Muscle layer of colon (tissue), 2 donors: Measurements from ENCODE around the gene KCNJ18.
"Not testable (repeated sequence)": the region's sequence is repeated elsewhere in the genome, so short reads cannot be mapped to it uniquely, and the experiment has no call there.

ENCODE experiments used
- H3K27ac ChIP-seq: one replicate; pipeline ENCODE4 v1.7.0; 2013; ENCODE audit warnings: low read depth, mild to moderate bottlenecking, low read length, moderate library complexity
- H3K27me3 ChIP-seq, 2 donors: one replicate each; pipeline ENCODE4 v1.7.0; 2013; ENCODE audit warnings: low read length in 2 of 2, mild to moderate bottlenecking in 2 of 2; ENCODE audit not compliant: insufficient read depth in 2 of 2, control insufficient read depth in 1 of 2
- H3K36me3 ChIP-seq: one replicate; pipeline ENCODE4 v1.7.0; 2013; ENCODE audit warnings: mild to moderate bottlenecking, low read length; ENCODE audit not compliant: insufficient read depth
- H3K4me1 ChIP-seq: one replicate; pipeline ENCODE4 v1.7.0; 2013; ENCODE audit warnings: mild to moderate bottlenecking, low read length; ENCODE audit not compliant: insufficient read depth
- H3K4me3 ChIP-seq, 2 donors: one replicate each; pipeline ENCODE4 v1.7.0; 2013; ENCODE audit warnings: low read length in 2 of 2, low read depth in 1 of 2, mild to moderate bottlenecking in 1 of 2, moderate library complexity in 1 of 2
- H3K9ac ChIP-seq: one replicate; pipeline ENCODE4 v1.7.0; 2013; ENCODE audit warnings: low read length
- H3K9me3 ChIP-seq: one replicate; pipeline ENCODE4 v1.7.0; 2013; ENCODE audit warnings: mild to moderate bottlenecking, low read length
- donor health status: abdominal sarcoma.
- donor health status: Adenocarcinoma of cecum.

The KCNJ18 gene

DNA sequence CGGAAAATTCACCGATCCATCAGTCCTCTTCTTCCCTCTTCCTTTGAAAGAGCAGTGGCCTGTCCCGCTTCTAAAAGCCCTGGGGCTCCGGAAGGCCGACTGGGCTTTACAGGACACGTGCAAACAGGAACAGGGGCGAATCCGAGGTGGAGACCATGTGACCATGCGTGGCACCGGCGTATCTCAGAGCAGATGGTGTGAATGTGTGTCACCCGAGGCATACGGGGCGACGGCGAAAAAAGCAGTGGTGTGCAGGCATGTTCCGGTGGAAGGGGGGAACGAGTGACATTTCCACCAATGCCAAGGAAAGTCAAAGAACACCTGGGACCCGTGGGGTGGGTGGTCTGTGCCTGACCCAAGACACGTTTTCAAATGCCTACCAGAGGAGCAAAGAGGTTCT lies 10.7 kb upstream of the KCNJ18 start:
- not testable (repeated sequence) for H3K9me3 ChIP-seq, H3K36me3 ChIP-seq, H3K27ac ChIP-seq, H3K27me3 ChIP-seq, H3K9ac ChIP-seq, H3K4me3 ChIP-seq, H3K4me1 ChIP-seq

DNA sequence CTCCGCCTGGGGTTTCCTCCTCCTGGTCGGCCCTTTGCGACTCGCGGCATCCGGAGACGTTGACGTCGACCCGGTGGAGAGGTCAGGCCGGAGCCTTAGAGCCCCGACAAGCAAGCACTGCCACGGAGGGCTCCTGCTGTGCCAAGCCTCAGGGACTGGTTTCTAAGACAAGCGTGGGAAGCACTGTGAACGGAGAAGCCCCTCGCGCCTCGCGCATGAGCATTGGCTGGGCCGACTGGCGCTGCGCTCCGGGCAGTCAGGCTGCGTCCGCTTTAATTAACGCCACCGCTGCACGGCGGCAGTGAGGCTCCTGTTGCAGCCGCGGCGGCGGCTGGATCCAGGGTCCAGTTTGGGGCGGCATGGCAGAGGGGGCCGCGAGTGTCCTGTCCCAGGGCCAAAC lies 10.2 kb upstream of the KCNJ18 start:
- H3K4me3 ChIP-seq, H3K36me3 ChIP-seq, H3K4me1 ChIP-seq, H3K27ac ChIP-seq, H3K27me3 ChIP-seq, H3K9me3 ChIP-seq, H3K9ac ChIP-seq: not testable (repeated sequence)

DNA sequence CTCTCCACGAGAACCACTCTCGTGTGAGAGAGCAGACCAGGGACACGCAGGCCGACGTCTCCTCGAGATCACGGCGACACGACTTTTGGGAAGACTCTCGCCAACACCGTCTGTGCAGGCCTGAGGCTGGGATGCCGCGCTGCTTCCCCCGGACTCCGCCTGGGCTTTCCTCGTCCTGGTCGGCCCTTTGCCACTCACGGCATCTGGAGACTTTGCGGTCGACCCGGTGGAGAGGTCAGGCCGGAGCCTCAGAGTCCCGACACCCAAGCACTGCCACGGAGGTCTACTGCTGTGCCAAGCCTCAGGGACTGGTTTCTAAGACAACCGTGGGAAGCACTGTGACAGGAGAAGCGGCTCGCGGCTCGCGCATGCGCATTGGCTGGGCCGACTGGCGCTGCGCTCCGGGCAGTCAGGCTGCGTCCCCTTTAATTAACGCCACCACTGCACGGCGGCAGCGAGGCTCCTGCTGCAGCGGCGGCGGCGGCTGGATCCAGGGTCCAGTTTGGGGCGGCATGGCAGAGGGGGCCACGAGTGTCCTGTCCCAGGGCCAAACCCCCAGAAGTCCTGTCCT lies 9.1 kb upstream of the KCNJ18 start:
- H3K4me1 ChIP-seq, H3K4me3 ChIP-seq, H3K27ac ChIP-seq, H3K27me3 ChIP-seq, H3K9me3 ChIP-seq, H3K9ac ChIP-seq, H3K36me3 ChIP-seq: not testable (repeated sequence)

DNA sequence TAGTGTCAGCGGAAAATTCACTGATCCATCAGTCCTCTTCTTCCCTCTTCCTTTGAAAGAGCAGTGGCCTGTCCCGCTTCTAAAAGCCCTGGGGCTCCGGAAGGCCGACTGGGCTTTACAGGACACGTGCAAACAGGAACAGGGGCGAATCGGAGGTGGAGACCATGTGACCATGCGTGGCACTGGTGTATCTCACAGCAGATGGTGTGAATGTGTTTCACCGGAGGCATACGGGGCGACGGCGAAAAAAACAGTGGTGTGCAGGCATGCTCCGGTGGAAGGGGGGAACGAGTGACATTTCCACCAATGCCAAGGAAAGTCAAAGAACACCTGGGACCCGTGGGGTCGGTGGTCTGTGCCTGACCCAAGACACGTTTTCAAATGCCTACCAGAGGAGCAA lies 8.4 kb upstream of the KCNJ18 start:
- H3K27ac ChIP-seq, H3K9me3 ChIP-seq, H3K27me3 ChIP-seq, H3K9ac ChIP-seq, H3K4me3 ChIP-seq, H3K4me1 ChIP-seq, H3K36me3 ChIP-seq: not testable (repeated sequence)

DNA sequence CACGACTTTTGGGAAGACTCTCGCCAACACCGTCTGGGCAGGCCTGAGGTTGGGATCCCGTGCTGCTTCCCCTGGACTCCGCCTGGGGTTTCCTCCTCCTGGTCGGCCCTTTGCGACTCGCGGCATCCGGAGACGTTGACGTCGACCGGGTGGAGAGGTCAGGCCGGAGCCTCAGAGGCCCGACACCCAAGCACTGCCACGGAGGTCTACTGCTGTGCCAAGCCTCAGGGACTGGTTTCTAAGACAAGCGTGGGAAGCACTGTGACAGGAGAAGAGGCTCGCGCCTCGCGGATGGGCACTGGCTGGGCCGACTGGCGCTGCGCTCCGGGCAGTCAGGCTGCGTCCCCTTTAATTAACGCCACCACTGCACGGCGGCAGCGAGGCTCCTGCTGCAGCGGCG lies 7.9 kb upstream of the KCNJ18 start:
- not testable (repeated sequence) for H3K27ac ChIP-seq, H3K9ac ChIP-seq, H3K4me3 ChIP-seq, H3K27me3 ChIP-seq, H3K4me1 ChIP-seq, H3K9me3 ChIP-seq, H3K36me3 ChIP-seq

DNA sequence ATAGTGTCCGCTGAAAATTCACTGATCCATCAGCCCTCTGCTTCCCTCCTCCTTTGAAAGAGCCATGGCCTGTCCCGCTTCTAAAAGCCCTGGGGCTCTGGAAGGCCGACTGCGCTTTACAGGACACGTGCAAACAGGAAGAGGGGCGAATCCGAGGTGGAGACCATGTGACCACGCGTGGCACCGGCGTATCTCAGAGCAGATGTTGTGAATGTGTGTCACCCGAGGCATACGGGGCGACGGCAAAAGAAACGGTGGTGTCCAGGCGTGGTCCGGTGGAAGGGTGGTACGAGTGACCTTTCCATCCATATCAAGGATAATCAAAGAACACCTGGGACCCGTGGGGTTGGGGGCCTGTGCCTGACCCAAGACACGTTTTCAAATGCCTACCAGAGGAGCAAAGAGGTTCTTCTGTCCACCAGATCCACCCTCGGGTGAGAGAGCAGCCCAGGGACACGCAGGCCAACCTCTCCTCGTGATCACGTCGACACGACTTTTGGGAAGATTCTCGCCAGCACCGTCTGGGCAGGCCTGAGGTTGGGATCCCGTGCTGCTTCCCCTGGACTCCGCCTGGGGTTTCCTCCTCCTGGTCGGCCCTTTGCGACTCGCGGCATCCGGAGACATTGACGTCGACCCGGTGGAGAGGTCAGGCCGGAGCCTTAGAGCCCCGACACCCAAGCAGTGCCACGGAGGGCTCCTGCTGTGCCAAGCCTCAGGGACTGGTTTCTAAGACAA lies 7.1 kb upstream of the KCNJ18 start:
- H3K9me3 ChIP-seq, H3K9ac ChIP-seq, H3K36me3 ChIP-seq, H3K27me3 ChIP-seq, H3K4me1 ChIP-seq, H3K4me3 ChIP-seq, H3K27ac ChIP-seq: not testable (repeated sequence)

DNA sequence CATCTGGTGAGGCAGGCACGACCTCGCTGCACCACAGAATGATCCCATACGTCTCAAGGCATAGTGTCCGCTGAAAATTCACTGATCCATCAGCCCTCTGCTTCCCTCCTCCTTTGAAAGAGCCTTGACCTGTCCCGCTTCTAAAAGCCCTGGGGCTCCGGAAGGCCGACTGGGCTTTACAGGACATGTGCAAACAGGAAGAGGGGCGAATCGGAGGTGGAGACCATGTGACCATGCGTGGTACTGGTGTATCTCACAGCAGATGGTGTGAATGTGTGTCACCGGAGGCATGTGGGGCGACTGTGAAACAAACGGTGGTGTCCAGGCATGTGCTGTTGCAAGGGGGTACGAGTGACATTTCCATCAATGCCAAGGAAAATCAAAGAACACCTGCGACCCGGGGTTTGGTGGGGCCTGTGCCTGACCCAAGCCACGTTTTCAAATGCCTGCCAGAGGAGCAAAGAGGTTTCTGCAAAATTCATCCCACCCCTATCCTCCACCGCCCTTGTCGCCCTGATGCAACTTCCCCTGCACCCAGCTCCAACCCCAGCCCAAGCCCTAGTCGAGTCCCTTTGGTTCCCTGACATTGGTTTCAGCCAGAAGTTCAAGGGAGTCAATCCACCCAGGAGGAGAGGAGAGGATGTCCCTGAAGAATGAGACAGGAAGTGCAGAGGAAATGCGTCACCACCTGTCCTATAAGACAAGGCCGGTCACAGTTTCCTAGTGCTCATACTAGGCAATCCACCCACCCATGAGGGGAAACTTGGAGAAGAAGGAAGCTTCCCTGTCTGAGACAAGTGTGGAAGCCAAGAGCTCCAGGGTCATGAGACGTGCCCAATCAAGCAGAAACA lies 5.9 kb upstream of the KCNJ18 start:
- Histone ChIP-seq H3K27me3 (no peaks in the 10 kb centered on the region), H3K9ac (no peak overlapping the region), H3K27ac (no peak overlapping the region), H3K4me1 (no peaks in the 10 kb centered on the region), H3K36me3 (no peaks in the 10 kb centered on the region), H3K9me3 (no peaks in the 10 kb centered on the region), H3K4me3 (no peak overlapping the region)

DNA sequence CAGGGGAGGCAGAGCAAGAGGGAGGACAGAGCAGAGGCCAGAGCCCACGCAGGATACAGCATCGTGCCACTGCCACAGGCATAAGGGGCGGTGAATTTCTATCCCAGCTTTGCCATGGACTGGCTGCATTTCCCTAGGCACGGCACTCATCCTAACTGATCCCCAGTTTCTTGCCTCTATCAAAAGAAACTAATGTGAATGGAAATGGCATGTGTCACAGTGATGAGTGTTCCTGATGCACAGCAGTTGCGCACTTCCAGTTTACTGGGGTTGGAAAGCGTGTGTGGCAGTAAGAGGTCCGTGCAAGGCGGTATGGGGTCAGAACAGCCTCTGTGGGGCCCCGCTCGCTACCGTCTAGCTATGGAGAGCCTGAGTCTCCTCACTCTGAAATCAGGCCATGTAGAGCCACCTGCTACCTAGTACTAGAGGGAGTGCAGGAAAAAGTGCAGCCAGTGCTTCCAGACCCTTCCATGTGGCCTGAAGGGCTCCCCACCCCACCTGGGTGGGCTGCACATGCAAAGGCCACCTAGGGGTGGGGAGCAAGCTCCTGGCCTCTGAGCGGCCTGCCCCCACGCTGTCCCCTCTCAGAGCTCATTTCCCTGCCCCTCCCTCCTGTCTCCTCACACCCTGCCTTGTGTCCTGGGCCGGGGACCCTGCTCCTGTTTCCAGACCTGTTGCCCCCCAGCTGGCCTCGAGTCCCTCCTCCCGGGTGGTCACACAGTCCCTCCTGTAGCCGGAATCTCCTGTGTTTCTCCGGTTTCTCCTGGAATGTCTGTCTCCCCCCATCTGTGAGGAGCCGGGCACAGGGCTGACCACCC lies 5.0 kb upstream of the KCNJ18 start:
- Histone ChIP-seq H3K36me3 (no peaks in the 10 kb centered on the region), H3K9me3 (no peaks in the 10 kb centered on the region), H3K4me1 (no peaks in the 10 kb centered on the region), H3K27ac (no peak overlapping the region), H3K4me3 (no peak overlapping the region), H3K9ac (no peak overlapping the region), H3K27me3 (no peaks in the 10 kb centered on the region)

DNA sequence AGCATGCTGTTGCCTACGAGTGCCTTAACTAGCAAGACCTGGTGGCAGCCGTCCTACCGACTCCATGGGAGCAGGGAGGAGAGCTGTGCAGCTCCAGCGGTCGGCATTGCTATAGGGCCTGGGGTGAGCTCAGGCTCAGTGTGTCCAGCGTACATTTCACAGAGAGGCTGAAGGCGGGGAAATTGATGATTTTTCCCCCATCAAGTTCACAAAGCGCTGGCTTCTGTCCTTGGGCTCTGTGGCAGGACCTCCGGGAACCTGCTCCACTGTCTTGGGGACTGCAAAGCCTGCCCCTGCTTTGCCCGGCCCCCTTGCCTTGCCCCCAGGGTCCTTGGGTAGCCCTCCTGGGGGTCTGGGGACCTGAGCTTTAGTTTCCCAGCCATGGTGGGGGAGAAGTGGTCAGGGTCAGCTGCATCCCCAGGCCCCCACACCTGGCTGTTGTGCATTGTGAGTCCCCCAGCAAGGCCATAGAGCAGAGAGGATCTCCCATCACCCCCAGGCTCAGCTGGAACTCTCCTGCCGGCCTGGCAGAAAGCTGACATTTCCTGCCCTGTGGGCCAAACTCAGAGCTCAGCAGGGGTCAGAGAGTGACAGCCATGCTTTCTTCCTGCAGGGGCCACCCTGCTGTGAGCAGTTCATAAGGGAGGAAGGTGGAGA lies 3.9 kb upstream of the KCNJ18 start:
- Histone ChIP-seq H3K9ac (no peak overlapping the region), H3K9me3 (no peaks in the 10 kb centered on the region), H3K4me1 (no peaks in the 10 kb centered on the region), H3K36me3 (no peaks in the 10 kb centered on the region), H3K4me3 (no peak overlapping the region), H3K27me3 (no peaks in the 10 kb centered on the region), H3K27ac (no peak overlapping the region)

DNA sequence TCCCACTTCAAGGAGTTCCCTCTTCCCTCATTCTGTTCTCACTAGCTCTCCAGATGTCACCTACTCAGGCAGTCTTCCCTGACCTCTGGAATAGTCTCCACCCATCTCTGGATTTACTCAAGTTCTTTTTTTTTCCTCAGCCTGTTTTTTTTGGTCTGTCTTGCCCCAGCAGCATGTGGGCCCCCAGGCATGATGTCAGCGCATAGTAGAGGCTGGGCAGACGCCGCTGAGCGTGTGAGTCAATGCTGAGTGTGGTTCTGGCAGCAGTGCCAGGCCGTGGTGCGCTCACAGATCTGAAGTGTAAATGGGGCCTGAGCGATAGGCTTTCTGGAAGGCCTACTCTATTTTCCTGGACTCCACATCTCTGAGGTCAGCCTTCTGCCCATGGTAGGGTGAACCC lies 2.7 kb upstream of the KCNJ18 start:
- no peaks in the 10 kb centered on the region for H3K9me3 ChIP-seq
- H3K36me3 ChIP-seq: no peaks in the 10 kb centered on the region
- H3K9ac ChIP-seq: no peak overlapping the region
- no peak overlapping the region for H3K4me3 ChIP-seq
- H3K4me1 ChIP-seq: no peaks in the 10 kb centered on the region
- H3K27ac ChIP-seq: no peak overlapping the region
- no peaks in the 10 kb centered on the region for H3K27me3 ChIP-seq

DNA sequence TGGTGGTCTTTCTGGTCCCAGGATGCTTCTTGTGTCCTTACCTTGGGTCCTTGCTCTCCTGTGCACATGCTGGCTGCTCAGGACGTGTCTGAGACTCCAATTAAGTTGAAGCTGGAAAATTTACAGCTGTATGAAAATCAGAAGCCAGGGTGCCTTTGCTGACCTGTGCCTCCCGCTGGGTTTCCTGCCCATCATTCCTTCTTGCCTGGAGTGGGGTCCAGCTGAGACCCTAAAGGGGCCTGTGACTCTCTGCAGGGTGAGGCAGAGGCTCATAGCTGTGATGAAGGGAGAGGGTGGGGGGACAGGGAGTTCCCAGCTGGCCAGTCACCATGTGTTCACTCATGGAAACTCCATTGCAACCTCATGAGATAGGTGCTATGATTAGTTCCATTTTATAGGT lies 1.5 kb upstream of the KCNJ18 start:
- H3K4me3 ChIP-seq, H3K4me1 ChIP-seq, H3K9me3 ChIP-seq, H3K27ac ChIP-seq, H3K36me3 ChIP-seq, H3K27me3 ChIP-seq, H3K9ac ChIP-seq: not testable (repeated sequence)
